ENCODE data around the gene VAMP4.

- TF ChIP-seq CTCF (IDR thresholded peaks at IDR 0.05; ENCODE audit: poor library complexity, severe bottlenecking) (no peak), POLR2AphosphoS5 (IDR thresholded peaks at IDR 0.05) (no peak)
Observed at GRCh38 chr1:171699531-171699930, 42.3 kb downstream of the VAMP4 start.
